ENCODE measurements around the gene SGIP1. TPM values are rescaled to one million over a fixed set of nuclear protein-coding genes. Genes with fewer than 3 reads are reported as not detected.

The SGIP1 gene
- total RNA-seq, 2 donors from 2014 or later: 1.2 to 3.1 TPM

DNA sequence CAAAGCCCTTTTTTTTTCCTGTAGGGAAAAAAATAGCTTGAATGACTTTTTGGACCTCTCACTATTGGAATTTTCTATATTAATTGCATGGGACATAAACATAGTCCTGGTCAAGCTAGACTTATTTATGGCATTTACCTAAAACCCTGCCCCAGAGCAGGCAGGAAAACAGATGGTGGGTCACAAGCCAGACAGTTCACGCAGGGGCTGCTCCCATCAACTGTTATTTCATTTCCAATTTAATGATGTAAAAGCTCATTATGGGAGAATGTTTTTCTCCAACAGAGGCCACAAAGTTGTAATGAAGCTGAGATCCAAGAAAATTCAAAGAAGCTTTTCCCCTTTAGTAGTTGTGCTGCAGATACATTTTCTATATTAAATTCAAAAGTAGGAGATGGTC is 99.2 kb downstream of the SGIP1 start:
- intact Hi-C loops (cut with DNase I): no loop called here
- TF ChIP-seq, protein P1, sequence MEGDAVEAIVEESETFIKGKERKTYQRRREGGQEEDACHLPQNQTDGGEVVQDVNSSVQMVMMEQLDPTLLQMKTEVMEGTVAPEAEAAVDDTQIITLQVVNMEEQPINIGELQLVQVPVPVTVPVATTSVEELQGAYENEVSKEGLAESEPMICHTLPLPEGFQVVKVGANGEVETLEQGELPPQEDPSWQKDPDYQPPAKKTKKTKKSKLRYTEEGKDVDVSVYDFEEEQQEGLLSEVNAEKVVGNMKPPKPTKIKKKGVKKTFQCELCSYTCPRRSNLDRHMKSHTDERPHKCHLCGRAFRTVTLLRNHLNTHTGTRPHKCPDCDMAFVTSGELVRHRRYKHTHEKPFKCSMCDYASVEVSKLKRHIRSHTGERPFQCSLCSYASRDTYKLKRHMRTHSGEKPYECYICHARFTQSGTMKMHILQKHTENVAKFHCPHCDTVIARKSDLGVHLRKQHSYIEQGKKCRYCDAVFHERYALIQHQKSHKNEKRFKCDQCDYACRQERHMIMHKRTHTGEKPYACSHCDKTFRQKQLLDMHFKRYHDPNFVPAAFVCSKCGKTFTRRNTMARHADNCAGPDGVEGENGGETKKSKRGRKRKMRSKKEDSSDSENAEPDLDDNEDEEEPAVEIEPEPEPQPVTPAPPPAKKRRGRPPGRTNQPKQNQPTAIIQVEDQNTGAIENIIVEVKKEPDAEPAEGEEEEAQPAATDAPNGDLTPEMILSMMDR (IDR thresholded peaks at IDR 0.05): no peak

DNA sequence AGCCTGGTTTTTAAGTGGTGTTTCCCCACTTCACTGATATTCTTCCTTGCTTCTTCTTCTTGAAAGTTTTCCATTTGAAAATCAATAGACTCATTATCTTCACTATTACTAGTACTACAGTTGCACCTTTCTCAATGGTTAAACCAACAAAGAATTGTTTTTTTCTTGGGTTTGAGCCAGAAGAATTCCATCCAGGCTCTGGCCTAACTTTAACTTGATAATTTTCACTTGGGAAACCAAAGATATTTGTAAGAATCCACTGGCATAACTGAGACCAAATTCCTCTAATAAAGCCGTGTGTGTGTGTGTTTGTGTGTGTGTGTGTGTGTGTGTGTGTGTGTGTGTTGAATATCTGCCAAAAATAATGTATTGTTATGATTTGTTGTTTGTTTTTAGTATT is 103.2 kb downstream of the SGIP1 start:
- DNase-seq: no peak
- Histone ChIP-seq H3K4me1 (no peaks in the 10 kb centered on the region), H3K27ac (no peak overlapping the region), H3K9me3 (no peaks in the 10 kb centered on the region), H3K9ac (ENCODE audit: low read depth in 2 of 2, low read length in 2 of 2) (no peak overlapping the region), H3K27me3 (no peaks in the 10 kb centered on the region), H3K36me3 (no peaks in the 10 kb centered on the region), H3K4me3 (no peak overlapping the region)
- TF ChIP-seq, protein P1 (IDR thresholded peaks at IDR 0.05): no peak
- intact Hi-C loops (cut with DNase I): no loop called here

More for the DNA sequence above, 99.2 kb downstream of the SGIP1 start:
- no peak overlapping the region for H3K4me3 ChIP-seq
- no peak for DNase-seq
- H3K9ac ChIP-seq (ENCODE audit: low read depth in 2 of 2, low read length in 2 of 2): no peak overlapping the region
- H3K36me3 ChIP-seq: no peaks in the 10 kb centered on the region
- H3K27ac ChIP-seq: no peak overlapping the region
- no peaks in the 10 kb centered on the region for H3K4me1 ChIP-seq
- H3K27me3 ChIP-seq: no peaks in the 10 kb centered on the region
- no peaks in the 10 kb centered on the region for H3K9me3 ChIP-seq

DNA sequence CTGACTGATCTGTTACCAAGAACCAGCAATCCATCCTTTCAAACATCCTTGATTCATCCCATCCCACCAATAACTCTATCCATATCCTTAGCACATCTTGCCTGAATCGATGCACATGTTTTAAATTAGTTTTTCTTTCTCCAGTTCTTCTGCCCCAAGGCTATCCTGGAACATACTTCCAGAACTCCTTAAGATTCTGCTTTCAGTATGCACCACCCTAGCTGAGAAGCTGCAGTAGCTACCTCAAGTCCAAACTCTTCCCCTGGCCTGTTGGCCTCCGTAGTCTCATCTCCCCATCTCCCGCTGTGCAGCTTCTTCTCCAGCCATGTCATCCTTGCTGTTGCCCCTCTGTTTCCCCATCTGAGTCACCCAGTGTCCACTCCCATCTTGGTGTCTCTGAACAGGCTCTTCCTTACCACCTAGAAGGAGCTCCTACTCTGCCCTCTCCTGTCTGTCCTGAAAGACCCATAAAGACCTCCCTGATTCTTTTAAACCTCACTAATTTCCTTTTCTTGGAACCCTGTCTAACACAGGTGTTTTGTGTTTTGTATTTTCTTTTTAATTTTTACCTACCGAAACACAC is 108.0 kb downstream of the SGIP1 start:
- Histone ChIP-seq H3K4me1 (no peaks in the 10 kb centered on the region), H3K27ac (no peak overlapping the region), H3K9me3 (no peaks in the 10 kb centered on the region), H3K27me3 (no peaks in the 10 kb centered on the region), H3K4me3 (no peak overlapping the region), H3K36me3 (no peaks in the 10 kb centered on the region), H3K9ac (ENCODE audit: low read depth in 2 of 2, low read length in 2 of 2) (no peak overlapping the region)
- TF ChIP-seq, protein P1 (IDR thresholded peaks at IDR 0.05): no peak
- no peak for DNase-seq
- intact Hi-C loops (cut with DNase I): no loop called here

DNA sequence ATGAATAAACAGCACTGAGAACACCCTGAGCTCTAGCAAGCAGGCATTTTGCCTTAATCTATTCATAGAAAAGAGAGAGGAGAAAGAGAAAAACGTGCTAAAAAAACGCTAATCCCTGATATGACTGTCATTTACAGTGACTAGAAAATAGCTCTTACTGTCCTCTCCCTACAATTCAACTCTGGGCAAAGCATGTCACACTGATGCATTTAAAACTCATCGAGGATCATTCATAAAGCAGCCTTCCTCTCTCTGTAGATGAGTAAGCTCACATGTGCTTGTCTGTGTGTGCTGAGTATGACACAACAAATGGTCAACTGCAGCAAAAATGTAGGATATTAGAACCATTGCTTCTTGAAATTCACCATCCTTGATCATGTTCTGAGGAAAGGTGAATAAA is 109.0 kb downstream of the SGIP1 start:
- Histone ChIP-seq H3K4me3 (no peak overlapping the region), H3K4me1 (no peaks in the 10 kb centered on the region), H3K9me3 (no peaks in the 10 kb centered on the region), H3K36me3 (no peaks in the 10 kb centered on the region), H3K27ac (no peak overlapping the region), H3K27me3 (no peaks in the 10 kb centered on the region), H3K9ac (ENCODE audit: low read depth in 2 of 2, low read length in 2 of 2) (no peak overlapping the region)
- DNase-seq: no peak
- intact Hi-C loops (cut with DNase I): no loop called here
- TF ChIP-seq, protein P1 (IDR thresholded peaks at IDR 0.05): no peak

DNA sequence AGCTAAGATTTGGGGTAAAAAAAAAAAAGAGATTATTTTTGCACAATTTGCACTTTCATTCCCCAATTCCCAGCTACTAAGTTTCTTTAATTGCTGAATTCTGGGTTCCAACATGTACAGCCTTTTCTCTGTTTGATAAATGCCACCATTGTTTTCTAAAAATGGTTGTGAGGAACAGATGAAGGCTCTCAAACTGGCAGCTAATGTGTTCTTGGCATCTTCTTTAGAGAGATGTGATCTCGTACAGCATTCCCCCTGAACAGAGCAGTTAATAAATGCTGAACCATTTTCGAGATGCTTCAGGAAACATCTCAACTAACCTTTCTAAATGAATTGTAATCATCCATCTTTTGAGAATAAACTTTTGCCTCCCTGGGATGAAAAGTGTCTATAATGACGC is 110.4 kb downstream of the SGIP1 start:
- TF ChIP-seq, protein P1 (IDR thresholded peaks at IDR 0.05): no peak

More for the DNA sequence above, 110.4 kb downstream of the SGIP1 start:
- no peak overlapping the region for H3K9ac ChIP-seq (ENCODE audit: low read depth in 2 of 2, low read length in 2 of 2)
- DNase-seq: no peak
- intact Hi-C loops (cut with DNase I): no loop called here
- H3K9me3 ChIP-seq: no peaks in the 10 kb centered on the region
- no peaks in the 10 kb centered on the region for H3K4me1 ChIP-seq
- H3K27me3 ChIP-seq: no peaks in the 10 kb centered on the region
- no peak overlapping the region for H3K4me3 ChIP-seq
- no peaks in the 10 kb centered on the region for H3K36me3 ChIP-seq
- no peak overlapping the region for H3K27ac ChIP-seq

Data from colonic mucosa (tissue), 4 donors.